A549 (cell line): ENCODE measurements around the gene PTPRD. TPM values are rescaled to one million over a fixed set of nuclear protein-coding genes. Genes with fewer than 3 reads are reported as not detected.

Experiments used
- ATAC-seq, 2 experiments: fragments of 200-7000 bp in 1 of 2; fragments of >200 bp in 1 of 2; cut with Nextera tagmentation in 1 of 2; cut with Tn5 transposase in 1 of 2; 3 replicates each; pipeline versions ENCODE4 v1.8.0 to v1.9.1; 2018 to 2020; ENCODE audit warnings: mild to moderate bottlenecking in 1 of 2, moderate library complexity in 1 of 2
- CTCF ChIA-PET: fragments of 300-600 bp; sonication (Branson Sonifier 250); formaldehyde crosslinking; extraction: SDS; loops from one replicate; lab custom pipeline; 2021; ENCODE audit warnings: antibody characterized with exemption, inconsistent platforms; lab: Yijun Ruan, JAX
- POLR2A ChIA-PET: fragments of 350-600 bp; formaldehyde crosslinking; extraction: SDS; loops from one replicate; lab custom pipeline; 2021; ENCODE audit warnings: antibody characterized with exemption, inconsistent platforms; lab: Yijun Ruan, JAX
- DNase-seq, 2 experiments: peaks; one replicate each; pipeline versions ENCODE4 v3.0.0 to v3.0.0-alpha.2; 2011 to 2016; ENCODE audit warnings: low read depth in 1 of 2, low spot score in 1 of 2
- FAIRE-seq: peaks from 2 replicates; lab custom pipeline; 2011; peaks lifted over from hg19 to GRCh38; lab: Jason Lieb, UNC
- H3K27ac ChIP-seq, 2 experiments: fragments of >200 bp; sonication (Bioruptor Twin); formaldehyde crosslinking; 3 replicates each; pipeline ENCODE4 v1.5.1; 2016 to 2017
- H3K4me1 ChIP-seq: fragments of >200 bp; sonication (Bioruptor Twin); formaldehyde crosslinking; 3 replicates; pipeline ENCODE4 v1.6.1; 2016
- H3K4me2 ChIP-seq: fragments of >200 bp; sonication (Bioruptor Twin); formaldehyde crosslinking; 3 replicates; pipeline ENCODE4 v1.6.1; 2016
- H3K4me3 ChIP-seq: fragments of >200 bp; sonication (Bioruptor Twin); formaldehyde crosslinking; 3 replicates; pipeline ENCODE4 v1.5.1; 2016
- H3K9me3 ChIP-seq: fragments of >200 bp; sonication (Bioruptor Twin); formaldehyde crosslinking; 3 replicates; pipeline ENCODE4 v1.6.1; 2016
- CHD4 ChIP-seq: fragments of 200-600 bp; sonication (generic); IDR thresholded peaks from 2 replicates; pipeline ENCODE4 v1.6.1; 2016; ENCODE audit warnings: antibody characterized with exemption, mild to moderate bottlenecking, borderline replicate concordance
- EP300 ChIP-seq, 2 experiments: fragments of >200 bp; sonication (Bioruptor Twin); formaldehyde crosslinking; IDR thresholded peaks; 2 replicates in 1 of 2; 3 replicates in 1 of 2; pipeline ENCODE4 v1.6.1; 2016 to 2017
- FOSL2 ChIP-seq, 2 experiments: fragments of 450-650 bp in 1 of 2; fragments of >200 bp in 1 of 2; sonication (Bioruptor Twin) in 1 of 2; formaldehyde crosslinking; IDR thresholded peaks; 2 replicates each; pipeline versions ENCODE4 v1.5.0 to v1.6.1; 2016 to 2020; ENCODE audit warnings: mild to moderate bottlenecking in 1 of 2, moderate library complexity in 1 of 2
- HMGXB4 ChIP-seq: fragments of 250-450 bp; sonication (Bioruptor Pico); IDR thresholded peaks from 2 replicates; pipeline ENCODE4 v1.5.0; 2021; ENCODE audit warnings: mild to moderate bottlenecking, moderate library complexity, borderline replicate concordance
- HOXB5 ChIP-seq: fragments of 250-450 bp; sonication (Bioruptor Pico); IDR thresholded peaks from 2 replicates; pipeline ENCODE4 v1.5.0; 2020; ENCODE audit warnings: mild to moderate bottlenecking, moderate library complexity
- JUNB ChIP-seq: fragments of >200 bp; sonication (Bioruptor Twin); formaldehyde crosslinking; IDR thresholded peaks from 2 replicates; pipeline ENCODE4 v1.6.1; 2016
- MAZ ChIP-seq: fragments of 150-350 bp; IDR thresholded peaks from 2 replicates; pipeline ENCODE4 v1.6.1; 2014; ENCODE audit warnings: antibody characterized with exemption, low read depth, low read length, borderline replicate concordance
- PHF8 ChIP-seq: fragments of 200-600 bp; sonication (generic); IDR thresholded peaks from 2 replicates; pipeline ENCODE4 v1.6.1; 2016; ENCODE audit warnings: low read depth, mild to moderate bottlenecking, antibody characterized with exemption, moderate library complexity, borderline replicate concordance
- RFX5 ChIP-seq: fragments of 450-650 bp; IDR thresholded peaks from 2 replicates; pipeline ENCODE4 v1.7.1; 2014; ENCODE audit warnings: antibody characterized with exemption, mild to moderate bottlenecking, moderate library complexity
- SREBF2 ChIP-seq: fragments of 450-650 bp; IDR thresholded peaks from 2 replicates; pipeline ENCODE4 v1.6.1; 2014; ENCODE audit warnings: mild to moderate bottlenecking, moderate library complexity
- TFCP2L1 ChIP-seq: fragments of 250-450 bp; sonication (Bioruptor Pico); IDR thresholded peaks from 2 replicates; pipeline ENCODE4 v1.5.0; 2021; ENCODE audit warnings: mild to moderate bottlenecking
- ZSCAN20 ChIP-seq: fragments of 250-450 bp; sonication (Bioruptor Pico); IDR thresholded peaks from 2 replicates; pipeline ENCODE4 v1.8.0; 2022; ENCODE audit warnings: mild to moderate bottlenecking, moderate library complexity
- WGBS: methylation state at CpG from one replicate; pipeline ENCODE4 v1.1.6; 2017; ENCODE audit errors: missing lambda C conversion rate; 5-methylcytosine and 5-hydroxymethylcytosine counted together
- polyA plus RNA-seq, 4 experiments: library from polyadenylated mRNA; depleted of rRNA in 3 of 4; stranded (reverse); fragments of >200 nt; fragmentation: RNase III in 1 of 4; extraction: RNeasy Plus Mini Kit Qiagen cat#74134 plus additional on column Dnase treatment in 1 of 4; gene quantifications; 2 replicates in 3 of 4; 3 replicates in 1 of 4; pipeline ENCODE4 v1.2.3, GENCODE V29; 2011 to 2017
- TF ChIP-seq, protein P1 (sequence below): IDR thresholded peaks from 2 replicates; pipeline ENCODE4 v1.6.1; 2012
- TF ChIP-seq, protein P2 (sequence below): fragments of >200 bp; sonication (Bioruptor Twin); formaldehyde crosslinking; IDR thresholded peaks from 3 replicates; pipeline ENCODE4 v1.5.1; 2016

PTPRD gene
- polyA plus RNA-seq, 2 of the 4 experiments (the other 2 are of a cell fraction), result 0.39 to 1.3 TPM

DNA sequence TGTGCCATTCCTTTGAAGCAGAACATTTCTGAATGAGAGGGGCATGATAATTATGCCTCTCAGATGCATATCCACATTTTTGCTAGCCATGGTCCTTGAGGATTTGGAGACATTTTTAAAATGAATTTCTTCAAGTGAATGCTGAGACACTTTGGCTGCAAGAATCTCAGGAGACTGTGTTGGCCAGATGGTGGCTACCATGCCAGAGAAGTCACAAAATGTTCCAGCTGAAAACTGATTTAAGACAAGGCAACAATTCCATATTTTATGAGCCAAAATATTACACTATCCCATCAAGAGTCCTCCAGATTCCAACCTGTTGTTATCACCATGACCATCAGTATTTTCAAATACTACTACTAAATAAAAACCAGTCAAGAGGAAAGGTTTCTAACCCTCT lies 1953.7 kb downstream of the PTPRD start:
- DNase-seq (no peak), ATAC-seq (no peak), FAIRE-seq (no peak)
- Histone ChIP-seq H3K4me1 (no peaks in the 10 kb centered on the region), H3K27ac (no peak overlapping the region), H3K9me3 (no peaks in the 10 kb centered on the region), H3K4me3 (no peak overlapping the region), H3K4me2 (no peak overlapping the region)
- CTCF ChIA-PET, result interaction anchor here (0.7 kb wide), 1 partner anchor 82 kb away, joined by 4 read pairs; no protein-coding TSS in a partner anchor
- TF ChIP-seq PHF8, result no peak
- POLR2A ChIA-PET, result no interaction called here

DNA sequence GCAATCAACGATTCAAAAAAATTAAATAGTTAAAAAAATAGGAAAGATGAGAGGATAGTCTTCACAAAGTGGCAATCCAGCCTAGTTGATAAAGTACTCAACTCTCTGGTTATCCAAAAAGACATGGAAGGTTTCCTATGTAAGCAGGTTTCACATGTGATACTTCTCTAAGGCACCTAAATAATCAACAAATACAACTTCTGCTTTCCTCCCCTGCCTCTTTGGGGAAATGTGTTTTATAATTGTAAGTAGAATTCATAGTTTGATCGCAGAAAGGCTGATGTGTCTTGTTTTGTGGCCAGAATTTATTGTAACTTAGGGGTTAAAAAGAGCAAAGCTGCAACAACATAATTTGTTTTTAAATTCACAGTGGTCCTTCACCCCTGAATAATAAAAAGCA lies 1957.7 kb downstream of the PTPRD start:
- Histone ChIP-seq H3K9me3 (no peaks in the 10 kb centered on the region), H3K4me2 (no peak overlapping the region), H3K4me1 (no peaks in the 10 kb centered on the region), H3K4me3 (no peak overlapping the region), H3K27ac (no peak overlapping the region)
- FAIRE-seq (no peak), DNase-seq (no peak), ATAC-seq (no peak)
- TF ChIP-seq ZSCAN20 (no peak), EP300 (IDR thresholded peaks at IDR 0.05) (no peak)
- ChIA-PET POLR2A (no interaction called here), CTCF (no interaction called here)
- WGBS, result 1% methylated on average over 2 of the region's 2 CpGs

- 0% methylated on average over 1 of the region's 1 CpG for WGBS
- FAIRE-seq, result no peak
- TF ChIP-seq FOSL2 (IDR thresholded peaks at IDR 0.05) (no peak), FOSL2 (CRISPR knock-in tag; IDR thresholded peaks at IDR 0.05) (no peak), MAZ (no peak), HMGXB4 (no peak), RFX5 (no peak), SREBF2 (no peak), HOXB5 (CRISPR knock-in tag) (no peak), CHD4 (no peak)
- TF ChIP-seq, protein P1, sequence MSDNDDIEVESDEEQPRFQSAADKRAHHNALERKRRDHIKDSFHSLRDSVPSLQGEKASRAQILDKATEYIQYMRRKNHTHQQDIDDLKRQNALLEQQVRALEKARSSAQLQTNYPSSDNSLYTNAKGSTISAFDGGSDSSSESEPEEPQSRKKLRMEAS, result no peak
- TF ChIP-seq, protein P2, sequence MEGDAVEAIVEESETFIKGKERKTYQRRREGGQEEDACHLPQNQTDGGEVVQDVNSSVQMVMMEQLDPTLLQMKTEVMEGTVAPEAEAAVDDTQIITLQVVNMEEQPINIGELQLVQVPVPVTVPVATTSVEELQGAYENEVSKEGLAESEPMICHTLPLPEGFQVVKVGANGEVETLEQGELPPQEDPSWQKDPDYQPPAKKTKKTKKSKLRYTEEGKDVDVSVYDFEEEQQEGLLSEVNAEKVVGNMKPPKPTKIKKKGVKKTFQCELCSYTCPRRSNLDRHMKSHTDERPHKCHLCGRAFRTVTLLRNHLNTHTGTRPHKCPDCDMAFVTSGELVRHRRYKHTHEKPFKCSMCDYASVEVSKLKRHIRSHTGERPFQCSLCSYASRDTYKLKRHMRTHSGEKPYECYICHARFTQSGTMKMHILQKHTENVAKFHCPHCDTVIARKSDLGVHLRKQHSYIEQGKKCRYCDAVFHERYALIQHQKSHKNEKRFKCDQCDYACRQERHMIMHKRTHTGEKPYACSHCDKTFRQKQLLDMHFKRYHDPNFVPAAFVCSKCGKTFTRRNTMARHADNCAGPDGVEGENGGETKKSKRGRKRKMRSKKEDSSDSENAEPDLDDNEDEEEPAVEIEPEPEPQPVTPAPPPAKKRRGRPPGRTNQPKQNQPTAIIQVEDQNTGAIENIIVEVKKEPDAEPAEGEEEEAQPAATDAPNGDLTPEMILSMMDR, result no peak
- DNase-seq, result no peak
- CTCF ChIA-PET, result interaction anchor here (0.6 kb wide), 1 partner anchor 10 kb away, joined by 3 read pairs; no protein-coding TSS in a partner anchor
- no peak overlapping the region for H3K4me3 ChIP-seq
- POLR2A ChIA-PET, result no interaction called here
- no peak overlapping the region for H3K27ac ChIP-seq
- no peaks in the 10 kb centered on the region for H3K4me1 ChIP-seq
- H3K9me3 ChIP-seq, result no peaks in the 10 kb centered on the region
- no peak for ATAC-seq
- H3K4me2 ChIP-seq, result no peak overlapping the region
These were observed 1958.9 kb downstream of the PTPRD start for GRCh38 chr9:8653855-8654254.

- Histone ChIP-seq H3K4me1 (no peaks in the 10 kb centered on the region), H3K4me2 (no peak overlapping the region), H3K4me3 (no peak overlapping the region), H3K9me3 (no peaks in the 10 kb centered on the region), H3K27ac (no peak overlapping the region)
- ChIA-PET POLR2A (no interaction called here), CTCF (no interaction called here)
- no peak for ATAC-seq
- 7% methylated on average over 2 of the region's 2 CpGs for WGBS
- TF ChIP-seq RFX5, result no peak
- TF ChIP-seq MAZ, result no peak
- TF ChIP-seq JUNB, result no peak
- TF ChIP-seq TFCP2L1 (CRISPR knock-in tag), result no peak
- DNase-seq, result no peak
- no peak for FAIRE-seq
These were observed 1959.7 kb downstream of the PTPRD start for GRCh38 chr9:8653111-8653510.
